CD4-positive, CD25-positive, alpha-beta regulatory T cell (primary cell): ENCODE results near the gene KDM4B. TPM values are rescaled to one million over a fixed set of nuclear protein-coding genes. Genes with fewer than 3 reads are reported as not detected.

ENCODE experiments used
- ATAC-seq, 2 donors: fragments of 150-1000 bp; cut with Tn5 transposase; one replicate each; pipeline ENCODE4 v1.10.0; 2021; ENCODE audit warnings: low read depth in 2 of 2, moderate number of reproducible peaks in 2 of 2, moderate library complexity in 1 of 2
- DNase-seq, 3 donors: peaks; one replicate each; pipeline versions ENCODE4 v3.0.0 to v3.0.0-alpha.2; 2012 to 2022; ENCODE audit warnings: mixed read lengths in 1 of 3
- H3K27ac ChIP-seq: one replicate; pipeline ENCODE4 v1.7.0; 2013; ENCODE audit warnings: mild to moderate bottlenecking, low read length; ENCODE audit not compliant: insufficient read depth, poor library complexity, severe bottlenecking
- H3K27me3 ChIP-seq: one replicate; pipeline ENCODE4 v1.7.0; 2013; ENCODE audit warnings: low read length; ENCODE audit not compliant: control insufficient read depth, insufficient read depth
- H3K36me3 ChIP-seq: one replicate; pipeline ENCODE4 v1.7.0; 2013; ENCODE audit warnings: mild to moderate bottlenecking, low read length, moderate library complexity; ENCODE audit not compliant: control insufficient read depth, insufficient read depth
- H3K4me1 ChIP-seq: 2 replicates; pipeline ENCODE4 v1.7.0; 2013; ENCODE audit warnings: mild to moderate bottlenecking, low read length; ENCODE audit not compliant: insufficient read depth, control insufficient read depth, poor library complexity, severe bottlenecking
- H3K4me3 ChIP-seq: one replicate; pipeline ENCODE4 v1.7.0; 2013; ENCODE audit warnings: low read depth, mild to moderate bottlenecking, low read length, moderate library complexity
- H3K9me3 ChIP-seq, 2 experiments: 1 replicate in 1 of 2; 2 replicates in 1 of 2; pipeline ENCODE4 v1.7.0; 2013; ENCODE audit warnings: low read length in 2 of 2, mild to moderate bottlenecking in 1 of 2, moderate library complexity in 1 of 2; ENCODE audit not compliant: control insufficient read depth in 2 of 2
- H3K27ac Mint-ChIP-seq, 3 donors: one replicate each; pipeline ENCODE4 v1.8.0; 2020 to 2022; ENCODE audit warnings: mild to moderate bottlenecking in 3 of 3, mixed read lengths in 3 of 3, moderate library complexity in 2 of 3
- H3K27me3 Mint-ChIP-seq: one replicate; pipeline ENCODE4 v1.8.0; 2022; ENCODE audit warnings: mild to moderate bottlenecking, mixed read lengths
- H3K36me3 Mint-ChIP-seq: one replicate; pipeline ENCODE4 v1.8.0; 2020; ENCODE audit warnings: mixed read lengths
- H3K4me1 Mint-ChIP-seq, 4 donors: one replicate each; pipeline ENCODE4 v1.8.0; 2020 to 2022; ENCODE audit warnings: mixed read lengths in 4 of 4, mild to moderate bottlenecking in 1 of 4
- H3K4me3 Mint-ChIP-seq, 4 donors: one replicate each; pipeline ENCODE4 v1.8.0; 2020 to 2022; ENCODE audit warnings: mild to moderate bottlenecking in 4 of 4, mixed read lengths in 4 of 4, moderate library complexity in 3 of 4
- H3K9me3 Mint-ChIP-seq, 7 donors: one replicate each; pipeline ENCODE4 v1.8.0; 2020 to 2022; ENCODE audit warnings: mixed read lengths in 7 of 7, mild to moderate bottlenecking in 3 of 7, moderate library complexity in 2 of 7
- polyA plus RNA-seq, 4 donors: library from polyadenylated mRNA; unstranded; fragments of 300-500 nt; fragmentation: Illumina TruSeq; gene quantifications; one replicate each; pipeline ENCODE4 v1.2.3, GENCODE V29; 2021
- total RNA-seq: library from RNA; stranded (reverse); gene quantifications from one replicate; pipeline ENCODE4 v1.2.3, GENCODE V29; 2022

KDM4B gene
- total and polyA plus RNA-seq, 5 donors from 2014 or later = 6.3 to 70.0 (median 8.6) TPM

DNA sequence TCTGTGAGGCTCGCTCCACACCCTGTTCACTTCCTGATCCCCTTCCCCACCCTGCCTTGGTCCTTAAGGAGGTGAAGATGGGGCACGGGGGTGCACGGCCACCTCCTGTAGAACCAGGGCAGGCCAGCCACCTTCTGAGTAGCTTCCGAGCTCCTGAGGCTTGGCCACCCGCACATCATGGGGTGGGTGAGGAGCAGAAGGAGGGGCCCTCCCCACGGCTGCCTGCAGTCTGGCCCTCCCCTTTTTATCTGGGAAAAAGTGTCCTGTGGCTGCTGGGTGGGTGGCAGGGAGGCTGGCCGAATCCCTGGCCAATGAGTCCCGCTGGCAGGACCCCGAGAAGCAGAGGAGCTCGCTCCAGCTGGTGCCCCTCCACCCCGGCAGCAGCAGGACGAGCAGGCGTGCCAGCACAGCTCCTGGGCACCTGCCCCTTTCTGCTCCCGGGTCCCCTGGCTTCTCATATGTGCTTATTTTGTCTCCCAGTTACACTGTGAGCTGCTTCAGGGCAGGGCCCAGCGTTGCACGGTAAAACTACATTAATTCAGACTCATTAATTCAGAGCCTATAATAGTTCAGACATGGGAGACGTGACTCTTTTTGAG is 135.0 kb downstream of the KDM4B start:
- peaks cover 0 to 2% (median 0%) of the 10 kb centered on the region in 4 donors for H3K4me1 Mint-ChIP-seq
- no peak overlapping the region for H3K4me3 ChIP-seq
- H3K27ac Mint-ChIP-seq = no peak overlapping the region
- peaks cover 20% of the 10 kb centered on the region for H3K36me3 Mint-ChIP-seq
- no peak overlapping the region for H3K27ac ChIP-seq
- no peaks in the 10 kb centered on the region for H3K27me3 Mint-ChIP-seq
- DNase-seq = no peak
- no peaks in the 10 kb centered on the region for H3K4me1 ChIP-seq
- peaks cover 0 to 13% (median 6%) of the 10 kb centered on the region in 7 donors for H3K9me3 Mint-ChIP-seq
- peaks cover 11% of the 10 kb centered on the region for H3K36me3 ChIP-seq
- H3K4me3 Mint-ChIP-seq = no peak overlapping the region
- H3K9me3 ChIP-seq = peaks cover 11 to 13% of the 10 kb centered on the region in 2 experiments
- no peaks in the 10 kb centered on the region for H3K27me3 ChIP-seq
- no peak for ATAC-seq

DNA sequence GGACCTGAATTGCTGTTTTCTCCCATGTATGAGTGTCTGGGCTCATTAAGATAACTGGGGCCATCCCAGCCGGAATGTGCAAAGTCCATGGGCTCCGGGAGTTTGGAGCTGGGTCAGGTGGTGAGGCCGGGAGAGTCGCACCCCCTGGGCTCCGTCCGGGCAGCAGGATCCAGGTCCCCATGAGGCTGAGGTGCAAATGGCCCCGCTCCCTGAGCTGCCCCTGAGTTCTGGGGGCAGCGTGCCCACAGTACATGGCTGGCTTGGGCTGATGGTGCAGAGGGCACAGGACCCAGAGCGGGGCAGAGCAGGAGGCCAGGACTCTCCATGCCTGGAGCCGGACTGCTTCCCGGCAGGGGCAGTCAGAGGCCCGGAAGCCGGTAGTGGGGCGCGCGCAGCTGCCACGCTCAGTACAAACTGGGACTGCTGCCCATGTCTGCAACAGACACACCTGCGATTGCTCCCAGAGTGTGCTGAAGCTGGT is 136.0 kb downstream of the KDM4B start:
- no peak overlapping the region for H3K4me3 Mint-ChIP-seq
- H3K9me3 Mint-ChIP-seq = peaks cover 0 to 13% (median 4%) of the 10 kb centered on the region in 7 donors
- Histone ChIP-seq H3K27ac (no peak overlapping the region), H3K36me3 (peaks cover 4% of the 10 kb centered on the region), H3K4me1 (no peaks in the 10 kb centered on the region), H3K4me3 (no peak overlapping the region), H3K9me3 (peaks cover 2 to 3% of the 10 kb centered on the region in 2 experiments), H3K27me3 (no peaks in the 10 kb centered on the region)
- H3K27ac Mint-ChIP-seq = no peak overlapping the region
- peaks cover 13% of the 10 kb centered on the region for H3K36me3 Mint-ChIP-seq
- H3K27me3 Mint-ChIP-seq = no peaks in the 10 kb centered on the region
- peaks cover 0 to 2% (median 0%) of the 10 kb centered on the region in 4 donors for H3K4me1 Mint-ChIP-seq
- ATAC-seq (no peak), DNase-seq (no peak)

DNA sequence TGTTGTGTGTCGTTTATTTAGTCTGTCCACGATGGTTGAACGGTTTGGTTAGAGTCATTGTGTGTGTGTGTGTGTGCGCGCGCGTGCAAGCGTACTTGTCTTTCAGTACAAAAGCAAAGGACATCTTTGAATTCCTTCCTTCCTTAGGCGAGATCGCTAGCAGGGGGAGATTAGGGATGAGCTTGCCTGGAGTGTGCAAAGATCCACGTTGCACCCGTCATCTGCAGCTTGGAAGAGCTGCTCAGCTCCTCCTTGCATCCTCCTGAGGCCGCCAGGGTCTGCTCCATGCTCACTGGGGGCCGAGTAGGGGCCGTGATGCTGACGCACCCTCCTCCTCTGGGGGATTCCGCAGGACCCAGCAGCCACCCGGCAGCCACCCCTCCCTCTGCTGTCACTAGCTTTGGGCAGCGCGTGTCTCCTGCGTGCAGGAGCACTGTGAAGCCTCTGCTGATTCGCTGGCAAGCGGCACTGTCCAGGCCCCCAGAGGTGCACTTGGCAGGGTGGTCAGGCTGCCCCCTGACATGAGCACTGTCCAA is 137.3 kb downstream of the KDM4B start:
- no peaks in the 10 kb centered on the region for H3K4me1 ChIP-seq
- DNase-seq = no peak
- no peak overlapping the region for H3K4me3 Mint-ChIP-seq
- no peaks in the 10 kb centered on the region for H3K4me1 Mint-ChIP-seq
- peaks cover 4% of the 10 kb centered on the region for H3K36me3 Mint-ChIP-seq
- no peak for ATAC-seq
- no peaks in the 10 kb centered on the region for H3K27me3 Mint-ChIP-seq
- H3K4me3 ChIP-seq = no peak overlapping the region
- H3K36me3 ChIP-seq = peaks cover 4% of the 10 kb centered on the region
- no peaks in the 10 kb centered on the region for H3K27me3 ChIP-seq
- H3K9me3 ChIP-seq = no peaks in the 10 kb centered on the region
- no peak overlapping the region for H3K27ac Mint-ChIP-seq
- H3K9me3 Mint-ChIP-seq = peaks cover 0 to 3% (median 0%) of the 10 kb centered on the region in 7 donors
- no peak overlapping the region for H3K27ac ChIP-seq

DNA sequence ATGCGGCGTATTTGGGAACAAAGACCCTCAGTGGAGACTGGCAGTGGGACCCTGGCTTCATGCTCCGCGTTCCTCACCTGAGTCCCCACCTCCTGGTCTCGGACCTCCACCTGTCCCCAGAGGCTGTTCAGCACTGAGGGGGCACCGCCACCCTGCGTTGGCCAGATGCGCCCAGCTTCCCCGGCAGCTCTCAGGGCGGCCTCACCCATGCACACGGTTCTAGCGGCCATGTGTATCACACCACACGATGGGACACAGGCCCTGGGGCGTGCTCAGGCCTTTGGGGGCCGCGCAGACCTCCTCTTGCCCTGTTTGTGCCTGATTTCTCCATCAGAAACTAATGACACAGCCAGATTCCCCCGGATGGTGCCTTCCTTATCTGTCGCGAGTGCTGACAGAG is 138.1 kb downstream of the KDM4B start:
- Histone ChIP-seq H3K27me3 (no peaks in the 10 kb centered on the region), H3K9me3 (no peaks in the 10 kb centered on the region), H3K4me1 (no peaks in the 10 kb centered on the region), H3K36me3 (peaks cover 7% of the 10 kb centered on the region), H3K4me3 (no peak overlapping the region), H3K27ac (no peak overlapping the region)
- no peak for DNase-seq
- H3K36me3 Mint-ChIP-seq = peaks cover 10% of the 10 kb centered on the region
- peaks cover 0 to 2% (median 0%) of the 10 kb centered on the region in 7 donors for H3K9me3 Mint-ChIP-seq
- no peak overlapping the region for H3K4me3 Mint-ChIP-seq
- no peaks in the 10 kb centered on the region for H3K27me3 Mint-ChIP-seq
- no peaks in the 10 kb centered on the region for H3K4me1 Mint-ChIP-seq
- H3K27ac Mint-ChIP-seq = no peak overlapping the region
- no peak for ATAC-seq

DNA sequence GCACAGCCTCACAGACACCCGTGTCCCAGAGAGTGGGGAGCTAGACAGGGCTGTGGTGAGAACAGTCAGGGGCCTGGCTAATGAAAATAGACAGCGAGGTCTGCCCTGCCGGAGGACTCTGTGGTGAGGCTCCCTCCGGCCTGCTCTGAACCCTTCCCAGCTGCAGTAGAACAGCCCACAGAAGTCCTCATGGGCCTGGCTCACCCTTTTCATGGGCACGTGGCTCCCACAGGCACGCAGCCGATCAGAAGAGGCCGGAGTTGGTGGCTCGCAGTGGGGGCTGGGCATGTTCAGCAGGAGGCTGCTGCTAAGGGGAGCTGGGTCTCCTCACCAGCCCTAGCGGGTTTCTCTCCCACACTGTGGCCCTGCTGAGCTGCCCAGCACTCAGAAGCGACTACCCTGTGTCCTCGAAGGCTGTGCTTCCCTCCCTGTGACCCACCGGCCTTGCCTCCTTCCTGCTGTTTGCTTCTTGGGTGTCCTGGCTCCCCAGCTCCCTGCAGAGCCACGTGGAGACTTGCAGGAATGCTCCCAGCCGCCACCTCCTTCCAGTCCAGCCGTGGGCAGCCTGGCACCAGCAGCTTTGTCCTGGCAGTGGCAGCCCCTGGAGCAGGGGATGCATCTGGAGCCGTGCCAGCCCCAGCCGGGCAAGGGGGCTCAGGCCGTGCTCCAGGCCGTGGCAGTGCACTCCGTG is 138.7 kb downstream of the KDM4B start:
- Histone ChIP-seq H3K9me3 (no peaks in the 10 kb centered on the region), H3K4me3 (no peak overlapping the region), H3K4me1 (no peaks in the 10 kb centered on the region), H3K27me3 (no peaks in the 10 kb centered on the region), H3K36me3 (peaks cover 11% of the 10 kb centered on the region), H3K27ac (no peak overlapping the region)
- peaks cover 12% of the 10 kb centered on the region for H3K36me3 Mint-ChIP-seq
- no peaks in the 10 kb centered on the region for H3K4me1 Mint-ChIP-seq
- no peaks in the 10 kb centered on the region for H3K27me3 Mint-ChIP-seq
- H3K9me3 Mint-ChIP-seq = peaks cover 0 to 2% (median 0%) of the 10 kb centered on the region in 7 donors
- no peak overlapping the region for H3K27ac Mint-ChIP-seq
- DNase-seq = no peak
- ATAC-seq = no peak
- H3K4me3 Mint-ChIP-seq = no peak overlapping the region

DNA sequence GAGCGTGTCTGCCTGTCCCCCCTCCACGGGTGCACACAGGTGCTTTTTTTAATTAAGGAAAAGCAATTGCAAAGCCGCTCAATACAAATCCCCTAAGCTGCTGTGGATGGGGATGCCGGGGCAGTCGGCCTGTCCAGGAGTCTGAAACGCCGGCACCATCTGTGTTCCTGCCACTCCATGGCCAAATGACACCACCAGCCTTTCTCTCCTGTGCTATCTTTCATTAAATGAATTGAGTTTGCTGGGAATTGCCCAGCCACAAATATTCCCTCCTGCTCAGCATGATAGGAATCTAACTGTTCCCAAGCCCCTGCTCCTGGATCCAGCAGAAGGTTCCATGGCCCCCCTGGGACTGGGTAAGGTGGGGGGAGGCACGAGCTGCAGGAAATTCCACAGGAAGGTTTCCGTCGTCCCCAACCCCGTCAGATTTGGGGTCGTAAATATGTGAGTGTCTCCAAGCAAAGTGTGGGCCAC is 139.2 kb downstream of the KDM4B start:
- DNase-seq (no peak), ATAC-seq (no peak)
- H3K4me1 Mint-ChIP-seq = no peaks in the 10 kb centered on the region
- Histone ChIP-seq H3K4me3 (no peak overlapping the region), H3K9me3 (no peaks in the 10 kb centered on the region), H3K4me1 (no peaks in the 10 kb centered on the region), H3K36me3 (peaks cover 11% of the 10 kb centered on the region), H3K27me3 (no peaks in the 10 kb centered on the region), H3K27ac (no peak overlapping the region)
- H3K36me3 Mint-ChIP-seq = peaks cover 12% of the 10 kb centered on the region
- H3K4me3 Mint-ChIP-seq = no peak overlapping the region
- H3K27me3 Mint-ChIP-seq = no peaks in the 10 kb centered on the region
- H3K27ac Mint-ChIP-seq = no peak overlapping the region
- H3K9me3 Mint-ChIP-seq = peaks cover 0 to under 1% (median 0%) of the 10 kb centered on the region in 7 donors

DNA sequence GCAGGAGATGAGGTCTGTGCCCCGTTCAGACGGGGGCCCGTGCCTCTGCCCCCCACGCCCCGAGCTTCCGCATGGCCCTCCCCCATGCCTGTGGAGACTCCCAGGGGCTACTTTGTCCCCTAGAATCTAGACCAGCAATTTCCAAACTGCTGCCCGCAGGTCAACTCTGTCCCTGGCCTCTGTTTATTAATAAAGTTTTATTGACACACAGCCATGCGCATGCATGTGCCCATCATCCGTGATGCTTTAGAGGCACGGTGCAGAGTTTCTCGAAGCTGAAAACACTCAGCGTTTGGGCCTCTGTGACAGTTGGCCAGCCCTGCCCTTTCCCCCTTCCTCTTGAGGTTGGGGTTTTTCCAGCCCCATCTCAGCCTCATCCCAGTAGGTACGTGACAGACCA is 140.0 kb downstream of the KDM4B start:
- Mint-ChIP-seq H3K4me3 (no peak overlapping the region), H3K9me3 (no peaks in the 10 kb centered on the region), H3K4me1 (no peaks in the 10 kb centered on the region), H3K36me3 (peaks cover 12% of the 10 kb centered on the region), H3K27me3 (no peaks in the 10 kb centered on the region), H3K27ac (no peak overlapping the region)
- H3K27me3 ChIP-seq = no peaks in the 10 kb centered on the region
- H3K4me3 ChIP-seq = no peak overlapping the region
- peaks cover 11% of the 10 kb centered on the region for H3K36me3 ChIP-seq
- H3K27ac ChIP-seq = no peak overlapping the region
- H3K4me1 ChIP-seq = no peaks in the 10 kb centered on the region
- H3K9me3 ChIP-seq = no peaks in the 10 kb centered on the region
- no peak for ATAC-seq
- DNase-seq = no peak
